DMS79 (cell line): ENCODE measurements around the gene PRPF19.

ENCODE experiments used
- DNase-seq: peaks from one replicate; lab custom pipeline; 2025; lab: John Stamatoyannopoulos, UW

The PRPF19 gene

GRCh38 chr11:60874421-60875365, 31.7 kb downstream of the PRPF19 start:
- DNase-seq, result no peak

GRCh38 chr11:60873533-60873932, 32.9 kb downstream of the PRPF19 start:
- no peak for DNase-seq

GRCh38 chr11:60872961-60873524, 33.3 kb downstream of the PRPF19 start:
- no peak for DNase-seq

GRCh38 chr11:60872124-60872960, 34.0 kb downstream of the PRPF19 start:
- no peak for DNase-seq

- DNase-seq, result peak; percentile 69
These were observed 34.9 kb downstream of the PRPF19 start for GRCh38 chr11:60871378-60872061.

GRCh38 chr11:60870733-60871377, 35.5 kb downstream of the PRPF19 start:
- DNase-seq, result no peak

- peak; percentile 85 for DNase-seq
These were observed 36.1 kb downstream of the PRPF19 start for GRCh38 chr11:60870276-60870675.

- DNase-seq, result no peak
These were observed 36.9 kb downstream of the PRPF19 start for GRCh38 chr11:60869451-60869825.

- DNase-seq, result no peak
These were observed 37.5 kb downstream of the PRPF19 start for GRCh38 chr11:60868682-60869450.

- peak; percentile 53 for DNase-seq
These were observed 38.3 kb downstream of the PRPF19 start for GRCh38 chr11:60867871-60868681.

- DNase-seq, result peak; percentile 93
These were observed 39.2 kb downstream of the PRPF19 start, which contains the start of gene ZP1 for GRCh38 chr11:60866911-60867870. Gene ZP1, plus strand, starts transcription at chr11:60867542. Its CDS starts 20 bp downstream, at chr11:60867562.

GRCh38 chr11:60864856-60865513, 41.4 kb downstream of the PRPF19 start:
- DNase-seq, result no peak

GRCh38 chr11:60863550-60864521, 42.5 kb downstream of the PRPF19 start:
- no peak for DNase-seq

GRCh38 chr11:60862171-60862570, 44.2 kb downstream of the PRPF19 start:
- no peak for DNase-seq

- DNase-seq, result no peak
These were observed 45.4 kb downstream of the PRPF19 start for GRCh38 chr11:60860943-60861342.

- no peak for DNase-seq
These were observed 46.7 kb downstream of the PRPF19 start for GRCh38 chr11:60859616-60860250.
